Measurements from ENCODE around the gene FAM184B. TPM values are rescaled to one million over a fixed set of nuclear protein-coding genes. Genes with fewer than 3 reads are reported as not detected.

The FAM184B gene
- polyA plus RNA-seq, 1 donor from 2014 or later = 0.10 TPM

- no peaks in the 10 kb centered on the region for H3K9me3 ChIP-seq (ENCODE audit: low read length)
- H3K79me2 ChIP-seq (replicated peaks; ENCODE audit: insufficient read depth, low read length) = no peaks in the 10 kb centered on the region
- H3K4me3 ChIP-seq (ENCODE audit: low read length) = no peak overlapping the region
- TF ChIP-seq RAD21 (conservative IDR thresholded peaks at IDR 0.05) = no peak
- TF ChIP-seq TAF1 (IDR thresholded peaks at IDR 0.05; ENCODE audit: low read depth) = no peak
- TF ChIP-seq SMC3 (conservative IDR thresholded peaks at IDR 0.05; ENCODE audit: poor library complexity) = no peak
- no peak for TF ChIP-seq POLR2AphosphoS5 (IDR thresholded peaks at IDR 0.05)
- no peak for TF ChIP-seq EP300 (conservative IDR thresholded peaks at IDR 0.05; ENCODE audit: poor library complexity, severe bottlenecking)
- TF ChIP-seq EZH2 (IDR thresholded peaks at IDR 0.05; ENCODE audit: borderline replicate concordance, insufficient read depth, low read length, poor library complexity, severe bottlenecking) = no peak
- H3K9me2 ChIP-seq (ENCODE audit: insufficient read depth, low read length) = no peaks in the 10 kb centered on the region
- no peaks in the 10 kb centered on the region for H3K27me3 ChIP-seq (ENCODE audit: insufficient read depth, low read depth, low read length)
- no peak overlapping the region for H3K27ac ChIP-seq (ENCODE audit: low read length)
- H3K9ac ChIP-seq (ENCODE audit: low read length) = no peak overlapping the region
- no peak overlapping the region for H2AFZ ChIP-seq (ENCODE audit: low read depth, low read length)
- no peaks in the 10 kb centered on the region for H3K36me3 ChIP-seq (ENCODE audit: insufficient read depth, low read length)
- no peaks in the 10 kb centered on the region for H3F3A ChIP-seq (ENCODE audit: insufficient read depth, low read length, poor library complexity, severe bottlenecking)
- no peaks in the 10 kb centered on the region for H4K20me1 ChIP-seq (ENCODE audit: insufficient read depth)
- H3K4me2 ChIP-seq (ENCODE audit: low read length) = no peak overlapping the region
These were observed 176.2 kb downstream of the FAM184B start for GRCh38 chr4:17605236-17605635.

GRCh38 chr4:17599826-17600225 is 181.6 kb downstream of the FAM184B start:
- Histone ChIP-seq H3K9ac (ENCODE audit: low read length) (no peak overlapping the region), H3K9me2 (ENCODE audit: insufficient read depth, low read length) (no peaks in the 10 kb centered on the region), H4K20me1 (ENCODE audit: insufficient read depth) (no peaks in the 10 kb centered on the region), H3K9me3 (ENCODE audit: low read length) (no peaks in the 10 kb centered on the region), H2AFZ (ENCODE audit: low read depth, low read length) (no peak overlapping the region), H3K27ac (ENCODE audit: low read length) (no peak overlapping the region), H3K79me2 (replicated peaks; ENCODE audit: insufficient read depth, low read length) (no peaks in the 10 kb centered on the region), H3K4me3 (ENCODE audit: low read length) (no peak overlapping the region), H3F3A (ENCODE audit: insufficient read depth, low read length, poor library complexity, severe bottlenecking) (no peaks in the 10 kb centered on the region), H3K36me3 (ENCODE audit: insufficient read depth, low read length) (no peaks in the 10 kb centered on the region), H3K27me3 (ENCODE audit: insufficient read depth, low read depth, low read length) (no peaks in the 10 kb centered on the region), H3K4me2 (ENCODE audit: low read length) (no peak overlapping the region)
- TF ChIP-seq REST (IDR thresholded peaks at IDR 0.05; ENCODE audit: borderline replicate concordance) (no peak), SMC3 (conservative IDR thresholded peaks at IDR 0.05; ENCODE audit: poor library complexity) (no peak), EZH2 (IDR thresholded peaks at IDR 0.05; ENCODE audit: borderline replicate concordance, insufficient read depth, low read length, poor library complexity, severe bottlenecking) (no peak), CTCF (IDR thresholded peaks at IDR 0.05; ENCODE audit: poor library complexity, severe bottlenecking) (no peak), MXI1 (conservative IDR thresholded peaks at IDR 0.05; ENCODE audit: poor library complexity, severe bottlenecking) (no peak), TAF1 (IDR thresholded peaks at IDR 0.05; ENCODE audit: low read depth) (no peak), RAD21 (conservative IDR thresholded peaks at IDR 0.05) (no peak), EP300 (conservative IDR thresholded peaks at IDR 0.05; ENCODE audit: poor library complexity, severe bottlenecking) (no peak), POLR2AphosphoS5 (IDR thresholded peaks at IDR 0.05) (no peak)

All from neural cell (in vitro differentiated cells).